Activated naive CD8-positive, alpha-beta T cell treated with anti-CD3 and anti-CD28 coated beads, Interleukin-2, amount 50 U/mL, for 24 hours (primary cell): ENCODE measurements around the gene CCDC15.
A peak's percentile ranks its signal among the peaks of the same experiment; 100 is the strongest.
"Not testable (repeated sequence)": the region's sequence is repeated elsewhere in the genome, so short reads cannot be mapped to it uniquely, and the experiment has no call there.

Source experiments
- ATAC-seq: fragments of 150-1000 bp; cut with Tn5 transposase; one replicate; pipeline ENCODE4 v1.10.0; 2021
- DNase-seq: peaks from one replicate; pipeline ENCODE4 v3.0.0; 2021
- H3K27ac Mint-ChIP-seq: one replicate; pipeline ENCODE4 v1.8.0; 2021; ENCODE audit warnings: mild to moderate bottlenecking, mixed read lengths
- H3K27me3 Mint-ChIP-seq: one replicate; pipeline ENCODE4 v1.8.0; 2021; ENCODE audit warnings: mixed read lengths
- H3K36me3 Mint-ChIP-seq: one replicate; pipeline ENCODE4 v1.8.0; 2021; ENCODE audit warnings: low read depth, mixed read lengths
- H3K4me1 Mint-ChIP-seq: one replicate; pipeline ENCODE4 v1.8.0; 2021; ENCODE audit warnings: mixed read lengths
- H3K4me3 Mint-ChIP-seq: one replicate; pipeline ENCODE4 v1.8.0; 2021; ENCODE audit warnings: mild to moderate bottlenecking, moderate library complexity, mixed read lengths
- H3K9me3 Mint-ChIP-seq: one replicate; pipeline ENCODE4 v1.8.0; 2021; ENCODE audit warnings: mixed read lengths

Gene CCDC15

GRCh38 chr11:124955035-124955434 lies 1.0 kb downstream of the CCDC15 start:
- no peaks in the 10 kb centered on the region for H3K27me3 Mint-ChIP-seq
- no peak overlapping the region for H3K27ac Mint-ChIP-seq
- no peaks in the 10 kb centered on the region for H3K9me3 Mint-ChIP-seq
- DNase-seq (no peak), ATAC-seq (no peak)
- H3K4me1 Mint-ChIP-seq = no peaks in the 10 kb centered on the region
- no peaks in the 10 kb centered on the region for H3K36me3 Mint-ChIP-seq
- H3K4me3 Mint-ChIP-seq = no peak overlapping the region

GRCh38 chr11:124961972-124962609 lies 8.1 kb downstream of the CCDC15 start:
- no peaks in the 10 kb centered on the region for H3K9me3 Mint-ChIP-seq
- H3K27ac Mint-ChIP-seq = no peak overlapping the region
- H3K4me3 Mint-ChIP-seq = no peak overlapping the region
- H3K4me1 Mint-ChIP-seq = no peaks in the 10 kb centered on the region
- no peak for DNase-seq
- peak; percentile 88 for ATAC-seq
- H3K27me3 Mint-ChIP-seq = no peaks in the 10 kb centered on the region
- H3K36me3 Mint-ChIP-seq = peaks cover 2% of the 10 kb centered on the region

- not testable (repeated sequence) for H3K36me3 Mint-ChIP-seq, H3K27ac Mint-ChIP-seq, H3K4me3 Mint-ChIP-seq, H3K4me1 Mint-ChIP-seq, H3K9me3 Mint-ChIP-seq, H3K27me3 Mint-ChIP-seq, DNase-seq, ATAC-seq
These were observed 14.2 kb downstream of the CCDC15 start for GRCh38 chr11:124968197-124968596.

GRCh38 chr11:124970925-124971324 lies 16.9 kb downstream of the CCDC15 start:
- H3K36me3 Mint-ChIP-seq = peaks cover 3% of the 10 kb centered on the region
- no peak overlapping the region for H3K27ac Mint-ChIP-seq
- no peaks in the 10 kb centered on the region for H3K4me1 Mint-ChIP-seq
- no peak overlapping the region for H3K4me3 Mint-ChIP-seq
- DNase-seq = no peak
- no peaks in the 10 kb centered on the region for H3K9me3 Mint-ChIP-seq
- H3K27me3 Mint-ChIP-seq = no peaks in the 10 kb centered on the region
- ATAC-seq = no peak

GRCh38 chr11:124971810-124972209 lies 17.8 kb downstream of the CCDC15 start:
- Mint-ChIP-seq H3K4me1 (no peaks in the 10 kb centered on the region), H3K9me3 (no peaks in the 10 kb centered on the region), H3K4me3 (no peak overlapping the region), H3K27ac (no peak overlapping the region), H3K36me3 (peaks cover 3% of the 10 kb centered on the region), H3K27me3 (no peaks in the 10 kb centered on the region)
- DNase-seq (no peak), ATAC-seq (no peak)

GRCh38 chr11:124976531-124976930 lies 22.5 kb downstream of the CCDC15 start:
- H3K4me3 Mint-ChIP-seq = no peak overlapping the region
- ATAC-seq (no peak), DNase-seq (no peak)
- no peaks in the 10 kb centered on the region for H3K4me1 Mint-ChIP-seq
- H3K36me3 Mint-ChIP-seq = peaks cover 33% of the 10 kb centered on the region
- peaks cover 10% of the 10 kb centered on the region for H3K9me3 Mint-ChIP-seq
- no peak overlapping the region for H3K27ac Mint-ChIP-seq
- H3K27me3 Mint-ChIP-seq = no peaks in the 10 kb centered on the region

GRCh38 chr11:124977006-124977405 lies 23.0 kb downstream of the CCDC15 start:
- H3K27me3 Mint-ChIP-seq = no peaks in the 10 kb centered on the region
- H3K36me3 Mint-ChIP-seq = peaks cover 38% of the 10 kb centered on the region
- H3K27ac Mint-ChIP-seq = no peak overlapping the region
- ATAC-seq = no peak
- no peak overlapping the region for H3K4me3 Mint-ChIP-seq
- H3K4me1 Mint-ChIP-seq = no peaks in the 10 kb centered on the region
- DNase-seq = no peak
- H3K9me3 Mint-ChIP-seq = peaks cover 15% of the 10 kb centered on the region

GRCh38 chr11:124978316-124978715 lies 24.3 kb downstream of the CCDC15 start:
- Mint-ChIP-seq H3K4me3 (no peak overlapping the region), H3K27ac (no peak overlapping the region), H3K36me3 (peaks cover 51% of the 10 kb centered on the region), H3K27me3 (no peaks in the 10 kb centered on the region), H3K9me3 (peaks cover 28% of the 10 kb centered on the region), H3K4me1 (no peaks in the 10 kb centered on the region)
- DNase-seq (no peak), ATAC-seq (no peak)

- no peak for ATAC-seq
- Mint-ChIP-seq H3K4me3 (no peak overlapping the region), H3K36me3 (peaks cover 59% of the 10 kb centered on the region)
These were observed 28.0 kb downstream of the CCDC15 start for GRCh38 chr11:124982043-124982442.

GRCh38 chr11:124983674-124984511 lies 29.9 kb downstream of the CCDC15 start:
- ATAC-seq (no peak), DNase-seq (no peak)
- H3K27ac Mint-ChIP-seq = no peak overlapping the region
- no peaks in the 10 kb centered on the region for H3K4me1 Mint-ChIP-seq
- H3K4me3 Mint-ChIP-seq = no peak overlapping the region
- H3K27me3 Mint-ChIP-seq = no peaks in the 10 kb centered on the region
- peaks cover 60% of the 10 kb centered on the region for H3K36me3 Mint-ChIP-seq
- H3K9me3 Mint-ChIP-seq = peaks cover 28% of the 10 kb centered on the region

More at GRCh38 chr11:124982043-124982442, 28.0 kb downstream of the CCDC15 start:
- H3K27ac Mint-ChIP-seq = no peak overlapping the region
- no peaks in the 10 kb centered on the region for H3K4me1 Mint-ChIP-seq
- no peak for DNase-seq
- peaks cover 28% of the 10 kb centered on the region for H3K9me3 Mint-ChIP-seq
- H3K27me3 Mint-ChIP-seq = no peaks in the 10 kb centered on the region

GRCh38 chr11:124984512-124984854 lies 30.5 kb downstream of the CCDC15 start:
- no peaks in the 10 kb centered on the region for H3K27me3 Mint-ChIP-seq
- DNase-seq (no peak), ATAC-seq (no peak)
- H3K4me1 Mint-ChIP-seq = no peaks in the 10 kb centered on the region
- H3K4me3 Mint-ChIP-seq = no peak overlapping the region
- peaks cover 59% of the 10 kb centered on the region for H3K36me3 Mint-ChIP-seq
- peaks cover 28% of the 10 kb centered on the region for H3K9me3 Mint-ChIP-seq
- no peak overlapping the region for H3K27ac Mint-ChIP-seq

- H3K4me3 Mint-ChIP-seq = no peak overlapping the region
- ATAC-seq (no peak), DNase-seq (no peak)
- H3K27ac Mint-ChIP-seq = no peak overlapping the region
- no peaks in the 10 kb centered on the region for H3K4me1 Mint-ChIP-seq
- peaks cover 38% of the 10 kb centered on the region for H3K36me3 Mint-ChIP-seq
- peaks cover 12% of the 10 kb centered on the region for H3K9me3 Mint-ChIP-seq
- no peaks in the 10 kb centered on the region for H3K27me3 Mint-ChIP-seq
These were observed 33.1 kb downstream of the CCDC15 start for GRCh38 chr11:124987096-124987495.

GRCh38 chr11:124988063-124988462 lies 34.1 kb downstream of the CCDC15 start:
- Mint-ChIP-seq H3K36me3 (peaks cover 31% of the 10 kb centered on the region), H3K27me3 (no peaks in the 10 kb centered on the region), H3K4me3 (no peak overlapping the region), H3K4me1 (no peaks in the 10 kb centered on the region), H3K9me3 (peaks cover 2% of the 10 kb centered on the region), H3K27ac (no peak overlapping the region)
- DNase-seq (no peak), ATAC-seq (no peak)

GRCh38 chr11:125001079-125001778 lies 47.2 kb downstream of the CCDC15 start:
- no peaks in the 10 kb centered on the region for H3K27me3 Mint-ChIP-seq
- H3K36me3 Mint-ChIP-seq = peaks cover 30% of the 10 kb centered on the region
- no peak overlapping the region for H3K4me3 Mint-ChIP-seq
- H3K27ac Mint-ChIP-seq = no peak overlapping the region
- DNase-seq = no peak
- no peaks in the 10 kb centered on the region for H3K4me1 Mint-ChIP-seq
- peaks cover 19% of the 10 kb centered on the region for H3K9me3 Mint-ChIP-seq
- no peak for ATAC-seq

- Mint-ChIP-seq H3K4me1 (no peaks in the 10 kb centered on the region), H3K36me3 (peaks cover 34% of the 10 kb centered on the region), H3K27me3 (no peaks in the 10 kb centered on the region), H3K27ac (no peak overlapping the region), H3K9me3 (peaks cover 24% of the 10 kb centered on the region), H3K4me3 (no peak overlapping the region)
- ATAC-seq (no peak), DNase-seq (no peak)
These were observed 47.8 kb downstream of the CCDC15 start for GRCh38 chr11:125001849-125002248.
